KMS-11 (cell line): Measurements from ENCODE around the gene B4GALNT1.

ENCODE experiments used
- H2AFZ ChIP-seq: fragments of 200-600 bp; sonication (generic); 2 replicates; pipeline ENCODE4 v1.6.1; 2016; ENCODE audit warnings: antibody characterized with exemption, mixed run types, low read depth
- H3K27ac ChIP-seq: fragments of 200-600 bp; sonication (generic); 2 replicates; pipeline ENCODE4 v1.6.1; 2016; ENCODE audit warnings: mild to moderate bottlenecking, mixed run types
- H3K27me3 ChIP-seq: fragments of 200-600 bp; sonication (generic); 2 replicates; pipeline ENCODE4 v1.6.1; 2017; ENCODE audit warnings: mild to moderate bottlenecking, low read depth, mixed run types, moderate library complexity; ENCODE audit not compliant: insufficient read depth
- H3K36me3 ChIP-seq: fragments of 200-600 bp; sonication (generic); 2 replicates; pipeline ENCODE4 v1.6.1; 2017; ENCODE audit warnings: mild to moderate bottlenecking, mixed run types; ENCODE audit not compliant: insufficient read depth
- H3K4me1 ChIP-seq: fragments of 200-600 bp; sonication (generic); 2 replicates; pipeline ENCODE4 v1.6.1; 2016; ENCODE audit warnings: mild to moderate bottlenecking, low read depth, mixed run types; ENCODE audit not compliant: poor library complexity, severe bottlenecking
- H3K4me2 ChIP-seq: fragments of 200-600 bp; sonication (generic); 2 replicates; pipeline ENCODE4 v1.7.0; 2016; ENCODE audit warnings: mild to moderate bottlenecking, mixed run types
- H3K4me3 ChIP-seq: fragments of 200-600 bp; sonication (generic); IDR thresholded peaks from 2 replicates; pipeline ENCODE4 v1.6.1; 2017; ENCODE audit warnings: low read depth, low read length, mixed read lengths; ENCODE audit not compliant: insufficient read depth
- H3K79me2 ChIP-seq: fragments of 200-600 bp; sonication (generic); 2 replicates; pipeline ENCODE4 v1.6.1; 2016; ENCODE audit warnings: low read depth, mixed run types; ENCODE audit not compliant: insufficient read depth
- H3K9ac ChIP-seq: fragments of 200-600 bp; sonication (generic); 2 replicates; pipeline ENCODE4 v1.6.1; 2016; ENCODE audit warnings: mild to moderate bottlenecking, mixed run types
- H4K20me1 ChIP-seq: fragments of 200-600 bp; sonication (generic); 2 replicates; pipeline ENCODE4 v1.6.1; 2016; ENCODE audit warnings: mild to moderate bottlenecking, mixed run types; ENCODE audit not compliant: insufficient read depth
- CTCF ChIP-seq: fragments of 200-600 bp; sonication (generic); conservative IDR thresholded peaks from 2 replicates; pipeline ENCODE4 v1.6.1; 2017; ENCODE audit warnings: low read depth, mild to moderate bottlenecking, antibody characterized with exemption, low read length, moderate library complexity, mixed read lengths

B4GALNT1 gene

DNA sequence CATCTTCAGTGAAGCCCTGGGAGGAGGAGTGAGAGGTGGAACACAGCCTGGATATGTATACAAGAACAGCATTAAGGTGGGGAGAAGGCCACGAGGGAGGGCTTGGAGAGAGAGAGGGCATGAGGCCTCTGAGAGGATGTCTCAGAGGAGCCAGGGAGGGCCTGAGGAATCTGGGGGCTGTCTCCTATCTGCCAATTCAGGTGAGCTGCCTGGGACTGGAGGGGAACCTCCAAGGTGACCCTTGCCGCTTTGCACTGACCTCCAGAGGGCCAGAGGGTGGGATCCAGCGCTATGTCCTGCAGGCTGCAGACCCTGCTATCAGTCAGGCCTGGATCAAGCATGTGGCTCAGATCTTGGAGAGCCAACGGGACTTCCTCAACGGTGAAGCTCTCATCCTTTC, 17.4 kb downstream of the B4GALNT1 start:
- Histone ChIP-seq H4K20me1 (no peaks in the 10 kb centered on the region), H2AFZ (no peak overlapping the region), H3K4me2 (peak overlapping the region; percentile 88; the same call in 1 of the 2 replicates), H3K79me2 (no peaks in the 10 kb centered on the region), H3K9ac (no peak overlapping the region), H3K36me3 (no peaks in the 10 kb centered on the region), H3K4me1 (peaks cover 44% of the 10 kb centered on the region), H3K27me3 (no peaks in the 10 kb centered on the region), H3K27ac (no peak overlapping the region), H3K4me3 (no peak overlapping the region)
- no peak for TF ChIP-seq CTCF

DNA sequence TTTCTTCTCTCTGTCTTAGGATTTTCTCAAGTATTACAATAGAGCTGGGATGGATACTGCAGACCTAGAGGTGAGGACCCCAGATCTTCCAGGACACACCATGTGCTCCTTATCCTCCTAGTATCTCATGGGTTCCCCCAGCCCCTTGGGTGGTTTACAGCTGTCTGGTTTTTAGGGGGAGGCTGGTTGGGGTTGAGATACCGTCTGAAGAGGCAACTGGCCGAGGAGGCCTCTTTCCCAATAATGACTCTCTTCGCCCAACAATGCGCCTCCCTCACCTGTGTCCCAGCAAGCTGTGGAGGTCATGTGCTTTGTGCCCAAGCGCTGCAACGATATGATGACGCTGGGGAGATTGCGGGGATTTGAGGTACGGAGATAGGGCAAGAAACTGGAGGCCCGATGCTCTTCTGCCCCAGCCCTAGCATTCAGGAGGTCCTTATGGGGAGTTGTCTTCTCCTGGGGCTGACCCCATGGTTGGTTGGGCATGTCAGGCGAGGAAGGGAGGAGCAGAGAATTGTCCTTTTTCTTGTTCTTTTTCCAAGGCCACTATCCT, 18.0 kb downstream of the B4GALNT1 start:
- peaks cover 45% of the 10 kb centered on the region for H3K4me1 ChIP-seq
- H3K9ac ChIP-seq: peak overlapping the region; percentile 41; the same call in 1 of the 2 replicates
- peak overlapping the region; percentile 69 for H3K27ac ChIP-seq
- no peaks in the 10 kb centered on the region for H3K36me3 ChIP-seq
- H4K20me1 ChIP-seq: no peaks in the 10 kb centered on the region
- H3K4me2 ChIP-seq: peak overlapping the region; percentile 88
- H3K4me3 ChIP-seq: no peak overlapping the region
- H3K27me3 ChIP-seq: no peaks in the 10 kb centered on the region
- TF ChIP-seq CTCF: no peak
- no peaks in the 10 kb centered on the region for H3K79me2 ChIP-seq
- H2AFZ ChIP-seq: peak overlapping the region; percentile 45; the same call in 1 of the 2 replicates

GRCh38 chr12:57614178-57614947, 18.6 kb downstream of the B4GALNT1 start:
- Histone ChIP-seq H3K9ac (peak overlapping the region; percentile 41), H3K27ac (peak overlapping the region; percentile 69), H2AFZ (peak overlapping the region; percentile 45), H3K4me2 (peak overlapping the region; percentile 88), H3K79me2 (no peaks in the 10 kb centered on the region), H4K20me1 (no peaks in the 10 kb centered on the region), H3K4me1 (peaks cover 45% of the 10 kb centered on the region), H3K36me3 (no peaks in the 10 kb centered on the region), H3K27me3 (no peaks in the 10 kb centered on the region), H3K4me3 (no peak overlapping the region)
- TF ChIP-seq CTCF: no peak

DNA sequence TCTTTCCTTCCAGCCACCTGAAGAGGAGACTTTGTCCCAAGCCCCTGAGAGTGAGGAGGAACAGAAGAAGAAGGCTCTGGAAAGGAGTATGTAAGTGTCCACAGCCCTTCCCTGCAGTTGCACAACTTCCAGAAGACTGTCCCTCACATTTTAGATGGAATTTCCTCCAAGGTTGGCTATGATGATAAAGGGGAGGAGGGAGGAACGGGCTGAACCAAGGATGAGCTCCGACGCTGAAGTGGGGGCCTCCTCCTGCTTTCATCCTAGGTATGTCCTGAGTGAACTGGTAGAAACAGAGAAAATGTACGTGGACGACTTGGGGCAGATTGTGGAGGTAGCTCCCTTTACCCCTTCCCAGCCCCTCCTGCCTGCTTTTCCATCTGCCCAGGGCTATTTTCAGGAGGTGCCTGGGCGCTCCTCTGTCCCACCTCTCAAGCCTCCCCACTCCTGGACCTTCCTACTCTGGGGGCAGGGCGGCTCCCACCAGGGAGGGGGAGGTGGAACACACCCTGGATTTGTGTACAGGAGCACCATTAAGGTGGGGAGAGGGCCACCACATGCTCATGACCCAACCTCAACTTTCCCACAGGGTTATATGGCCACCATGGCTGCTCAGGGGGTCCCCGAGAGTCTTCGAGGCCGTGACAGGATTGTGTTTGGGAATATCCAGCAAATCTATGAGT, 19.4 kb downstream of the B4GALNT1 start:
- Histone ChIP-seq H4K20me1 (no peaks in the 10 kb centered on the region), H2AFZ (peak overlapping the region; percentile 45), H3K79me2 (no peaks in the 10 kb centered on the region), H3K9ac (peak overlapping the region; percentile 41), H3K4me3 (no peak overlapping the region), H3K4me1 (peaks cover 45% of the 10 kb centered on the region), H3K36me3 (no peaks in the 10 kb centered on the region), H3K27ac (peak overlapping the region; percentile 69), H3K4me2 (peak overlapping the region; percentile 88), H3K27me3 (no peaks in the 10 kb centered on the region)
- TF ChIP-seq CTCF: no peak
